Mesenchymal stem cell (in vitro differentiated cells and primary cell): ENCODE results near the gene JMJD7.

Experiments
- DNase-seq: peaks from one replicate; pipeline ENCODE4 v3.0.0-alpha.2; 2013
- H2AFZ ChIP-seq: one replicate; pipeline ENCODE4 v1.6.1; 2013; ENCODE audit warnings: low read depth, mild to moderate bottlenecking, control low read depth, inconsistent platforms, low read length, moderate library complexity
- H2AK5ac ChIP-seq: 2 replicates; pipeline ENCODE4 v1.6.1; 2013; ENCODE audit warnings: low read length, moderate library complexity, mild to moderate bottlenecking, inconsistent platforms; ENCODE audit not compliant: severe bottlenecking
- H2BK120ac ChIP-seq: one replicate; pipeline ENCODE4 v1.6.1; 2013; ENCODE audit warnings: low read depth, mild to moderate bottlenecking, inconsistent platforms, low read length, moderate library complexity
- H2BK12ac ChIP-seq, 2 experiments: one replicate each; pipeline ENCODE4 v1.6.1; 2013; ENCODE audit warnings: inconsistent platforms in 2 of 2, low read length in 2 of 2, mild to moderate bottlenecking in 2 of 2, moderate library complexity in 2 of 2, control low read depth in 1 of 2
- H2BK15ac ChIP-seq: one replicate; pipeline ENCODE4 v1.6.1; 2013; ENCODE audit warnings: mild to moderate bottlenecking, low read depth, inconsistent platforms; ENCODE audit not compliant: poor library complexity, severe bottlenecking
- H2BK5ac ChIP-seq: 2 replicates; pipeline ENCODE4 v1.6.1; 2013; ENCODE audit warnings: low read depth, mild to moderate bottlenecking, low read length, control low read depth, inconsistent platforms; ENCODE audit not compliant: poor library complexity, severe bottlenecking
- H3K14ac ChIP-seq, 2 experiments: one replicate each; pipeline ENCODE4 v1.6.1; 2013; ENCODE audit warnings: inconsistent platforms in 2 of 2, low read length in 2 of 2, control low read depth in 1 of 2, mild to moderate bottlenecking in 1 of 2, moderate library complexity in 1 of 2
- H3K18ac ChIP-seq, 2 experiments: one replicate each; pipeline ENCODE4 v1.6.1; 2013; ENCODE audit warnings: inconsistent platforms in 2 of 2, low read length in 2 of 2, control low read depth in 1 of 2, low read depth in 1 of 2, mild to moderate bottlenecking in 1 of 2
- H3K23ac ChIP-seq, 2 experiments: one replicate each; pipeline ENCODE4 v1.6.1; 2013; ENCODE audit warnings: inconsistent platforms in 2 of 2, low read length in 2 of 2, mild to moderate bottlenecking in 2 of 2, moderate library complexity in 2 of 2, control low read depth in 1 of 2
- H3K27ac ChIP-seq: 2 replicates; pipeline ENCODE4 v1.5.1; 2013; ENCODE audit warnings: mild to moderate bottlenecking, moderate library complexity, low read length, control low read depth, inconsistent platforms; ENCODE audit not compliant: poor library complexity, severe bottlenecking
- H3K27me3 ChIP-seq, 2 experiments: 2 replicates each; pipeline versions ENCODE4 v1.6.1 to v1.7.0; 2013; ENCODE audit warnings: low read length in 2 of 2, mild to moderate bottlenecking in 2 of 2, moderate library complexity in 2 of 2, control low read depth in 1 of 2, inconsistent platforms in 1 of 2; ENCODE audit not compliant: control insufficient read depth in 1 of 2, insufficient read depth in 1 of 2
- H3K36me3 ChIP-seq, 2 experiments: 2 replicates each; pipeline versions ENCODE4 v1.6.1 to v1.7.0; 2013; ENCODE audit warnings: low read length in 2 of 2, control low read depth in 1 of 2, inconsistent platforms in 1 of 2, low read depth in 1 of 2, mild to moderate bottlenecking in 1 of 2; ENCODE audit not compliant: insufficient read depth in 2 of 2, control insufficient read depth in 1 of 2
- H3K4ac ChIP-seq, 2 experiments: one replicate each; pipeline ENCODE4 v1.6.1; 2013; ENCODE audit warnings: inconsistent platforms in 2 of 2, low read length in 2 of 2, mild to moderate bottlenecking in 2 of 2, moderate library complexity in 2 of 2, control low read depth in 1 of 2, low read depth in 1 of 2
- H3K4me1 ChIP-seq: 2 replicates; pipeline ENCODE4 v1.6.1; 2013; ENCODE audit warnings: low read depth, low read length, control low read depth; ENCODE audit not compliant: control insufficient read depth, insufficient read depth
- H3K4me2 ChIP-seq: 2 replicates; pipeline ENCODE4 v1.6.1; 2013; ENCODE audit warnings: low read length, mild to moderate bottlenecking, inconsistent platforms; ENCODE audit not compliant: poor library complexity, severe bottlenecking
- H3K4me3 ChIP-seq, 2 experiments: 2 replicates each; pipeline versions ENCODE4 v1.5.1 to v1.7.0; 2013; ENCODE audit warnings: low read length in 2 of 2, mild to moderate bottlenecking in 2 of 2, control low read depth in 1 of 2, low read depth in 1 of 2; ENCODE audit not compliant: insufficient read depth in 1 of 2
- H3K79me1 ChIP-seq: replicated peaks from 2 replicates; pipeline ENCODE4 v1.6.1; 2013; ENCODE audit warnings: mild to moderate bottlenecking, control low read depth, low read length, inconsistent platforms; ENCODE audit not compliant: poor library complexity, severe bottlenecking
- H3K9ac ChIP-seq: 2 replicates; pipeline ENCODE4 v1.7.0; 2013; ENCODE audit warnings: mild to moderate bottlenecking, low read length, moderate library complexity
- H3K9me3 ChIP-seq: 2 replicates; pipeline ENCODE4 v1.7.0; 2013; ENCODE audit warnings: mild to moderate bottlenecking, low read length; ENCODE audit not compliant: control insufficient read depth
- H4K8ac ChIP-seq: one replicate; pipeline ENCODE4 v1.6.1; 2013; ENCODE audit warnings: inconsistent platforms, mild to moderate bottlenecking, low read length, moderate library complexity
- H4K91ac ChIP-seq: one replicate; pipeline ENCODE4 v1.6.1; 2013; ENCODE audit warnings: mild to moderate bottlenecking, low read length, inconsistent platforms
- WGBS: methylation state at CpG from one replicate; pipeline ENCODE4 v1.1.7; 2013; ENCODE audit warnings: mixed read lengths; 5-methylcytosine and 5-hydroxymethylcytosine counted together

JMJD7 gene

GRCh38 chr15:41844814-41845213 is 16.9 kb downstream of the JMJD7 start:
- Histone ChIP-seq H3K9ac (no peak overlapping the region), H4K8ac (no peak overlapping the region), H3K14ac (no peak overlapping the region), H3K36me3 (peaks cover 17 to 83% of the 10 kb centered on the region in 2 experiments), H3K23ac (no peak overlapping the region), H2BK120ac (no peak overlapping the region), H3K4ac (no peak overlapping the region), H3K4me2 (no peak overlapping the region), H3K27ac (no peak overlapping the region), H3K79me1 (no peaks in the 10 kb centered on the region), H4K91ac (no peak overlapping the region), H2AFZ (no peak overlapping the region), H2AK5ac (no peak overlapping the region), H3K4me3 (no peak overlapping the region), H2BK15ac (no peak overlapping the region), H3K18ac (no peak overlapping the region), H2BK12ac (no peak overlapping the region), H3K4me1 (peaks cover 1% of the 10 kb centered on the region), H3K9me3 (no peaks in the 10 kb centered on the region), H3K27me3 (peaks cover 0 to 4% of the 10 kb centered on the region in 2 experiments), H2BK5ac (no peak overlapping the region)
- WGBS, result 99% methylated on average over 9 of the region's 12 CpGs
- DNase-seq, result no peak

- Histone ChIP-seq H3K27ac (no peak overlapping the region), H3K14ac (no peak overlapping the region), H3K9me3 (no peaks in the 10 kb centered on the region), H2BK120ac (no peak overlapping the region), H3K4me3 (no peak overlapping the region), H3K4me1 (no peaks in the 10 kb centered on the region), H2BK12ac (no peak overlapping the region), H3K4ac (no peak overlapping the region), H3K36me3 (peaks cover 17 to 66% of the 10 kb centered on the region in 2 experiments), H2BK15ac (no peak overlapping the region), H3K9ac (no peak overlapping the region), H2AK5ac (no peak overlapping the region), H4K91ac (no peak overlapping the region), H3K27me3 (peaks cover 0 to 27% of the 10 kb centered on the region in 2 experiments), H3K18ac (no peak overlapping the region), H2AFZ (no peak overlapping the region), H2BK5ac (no peak overlapping the region), H4K8ac (no peak overlapping the region), H3K4me2 (no peak overlapping the region), H3K79me1 (no peaks in the 10 kb centered on the region), H3K23ac (no peak overlapping the region)
- 90% methylated on average over 14 of the region's 14 CpGs for WGBS
- DNase-seq, result no peak
These were observed 19.3 kb downstream of the JMJD7 start for GRCh38 chr15:41847206-41847605.

- 97% methylated on average over 9 of the region's 9 CpGs for WGBS
- no peaks in the 10 kb centered on the region for H3K79me1 ChIP-seq
- H2AK5ac ChIP-seq, result no peak overlapping the region
- H3K23ac ChIP-seq, result no peak overlapping the region
- no peaks in the 10 kb centered on the region for H3K9me3 ChIP-seq
- no peak overlapping the region for H3K27ac ChIP-seq
- no peak overlapping the region for H2AFZ ChIP-seq
- no peak overlapping the region for H2BK15ac ChIP-seq
- H4K8ac ChIP-seq, result no peak overlapping the region
- H3K9ac ChIP-seq, result no peak overlapping the region
- H2BK12ac ChIP-seq, result no peak overlapping the region
- H3K27me3 ChIP-seq, result peaks cover 0 to 34% of the 10 kb centered on the region in 2 experiments
- no peaks in the 10 kb centered on the region for H3K4me1 ChIP-seq
- no peak overlapping the region for H3K4me2 ChIP-seq
- no peak for DNase-seq
- H3K14ac ChIP-seq, result no peak overlapping the region
- no peak overlapping the region for H2BK5ac ChIP-seq
- no peak overlapping the region for H4K91ac ChIP-seq
- H3K36me3 ChIP-seq, result peaks cover 17 to 73% of the 10 kb centered on the region in 2 experiments
- no peak overlapping the region for H3K4me3 ChIP-seq
- no peak overlapping the region for H2BK120ac ChIP-seq
- H3K18ac ChIP-seq, result no peak overlapping the region
- no peak overlapping the region for H3K4ac ChIP-seq
These were observed 20.1 kb downstream of the JMJD7 start for GRCh38 chr15:41847981-41848380.

GRCh38 chr15:41848631-41849030 is 20.7 kb downstream of the JMJD7 start:
- H2BK12ac ChIP-seq, result no peak overlapping the region
- no peak overlapping the region for H2AFZ ChIP-seq
- no peaks in the 10 kb centered on the region for H3K79me1 ChIP-seq
- no peak overlapping the region for H2AK5ac ChIP-seq
- no peak overlapping the region for H2BK5ac ChIP-seq
- no peak overlapping the region for H4K8ac ChIP-seq
- no peak for DNase-seq
- H2BK120ac ChIP-seq, result no peak overlapping the region
- H3K4ac ChIP-seq, result no peak overlapping the region
- no peak overlapping the region for H3K18ac ChIP-seq
- peaks cover 17 to 74% of the 10 kb centered on the region in 2 experiments for H3K36me3 ChIP-seq
- no peaks in the 10 kb centered on the region for H3K4me1 ChIP-seq
- no peak overlapping the region for H3K23ac ChIP-seq
- H4K91ac ChIP-seq, result no peak overlapping the region
- H3K14ac ChIP-seq, result no peak overlapping the region
- peaks cover 0 to 41% of the 10 kb centered on the region in 2 experiments for H3K27me3 ChIP-seq
- no peak overlapping the region for H3K4me3 ChIP-seq
- H3K9ac ChIP-seq, result no peak overlapping the region
- H3K9me3 ChIP-seq, result no peaks in the 10 kb centered on the region
- H2BK15ac ChIP-seq, result no peak overlapping the region
- 95% methylated on average over 10 of the region's 10 CpGs for WGBS
- no peak overlapping the region for H3K4me2 ChIP-seq
- no peak overlapping the region for H3K27ac ChIP-seq
